ENCODE data around the gene APOF.
"Not testable (repeated sequence)": the region's sequence is repeated elsewhere in the genome, so short reads cannot be mapped to it uniquely, and the experiment has no call there.

APOF gene

DNA sequence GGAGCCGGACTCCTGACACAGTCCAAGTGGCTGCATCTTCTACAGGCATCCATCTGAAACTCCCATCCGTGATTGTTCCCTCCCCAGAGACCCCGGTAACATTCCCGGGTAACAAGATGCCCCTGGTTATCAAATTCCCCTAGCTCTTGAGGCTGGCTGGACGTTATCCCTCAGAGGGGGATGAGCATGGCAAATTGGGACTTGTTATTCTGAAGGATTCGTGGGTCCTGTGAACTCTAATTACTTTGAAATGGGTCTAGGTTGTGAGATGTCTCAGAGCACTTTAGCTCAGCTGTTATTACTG is 28.2 kb downstream of the APOF start:
- H3K4me3 ChIP-seq (ENCODE audit: low read depth, low read length): peak overlapping the region; percentile 63

DNA sequence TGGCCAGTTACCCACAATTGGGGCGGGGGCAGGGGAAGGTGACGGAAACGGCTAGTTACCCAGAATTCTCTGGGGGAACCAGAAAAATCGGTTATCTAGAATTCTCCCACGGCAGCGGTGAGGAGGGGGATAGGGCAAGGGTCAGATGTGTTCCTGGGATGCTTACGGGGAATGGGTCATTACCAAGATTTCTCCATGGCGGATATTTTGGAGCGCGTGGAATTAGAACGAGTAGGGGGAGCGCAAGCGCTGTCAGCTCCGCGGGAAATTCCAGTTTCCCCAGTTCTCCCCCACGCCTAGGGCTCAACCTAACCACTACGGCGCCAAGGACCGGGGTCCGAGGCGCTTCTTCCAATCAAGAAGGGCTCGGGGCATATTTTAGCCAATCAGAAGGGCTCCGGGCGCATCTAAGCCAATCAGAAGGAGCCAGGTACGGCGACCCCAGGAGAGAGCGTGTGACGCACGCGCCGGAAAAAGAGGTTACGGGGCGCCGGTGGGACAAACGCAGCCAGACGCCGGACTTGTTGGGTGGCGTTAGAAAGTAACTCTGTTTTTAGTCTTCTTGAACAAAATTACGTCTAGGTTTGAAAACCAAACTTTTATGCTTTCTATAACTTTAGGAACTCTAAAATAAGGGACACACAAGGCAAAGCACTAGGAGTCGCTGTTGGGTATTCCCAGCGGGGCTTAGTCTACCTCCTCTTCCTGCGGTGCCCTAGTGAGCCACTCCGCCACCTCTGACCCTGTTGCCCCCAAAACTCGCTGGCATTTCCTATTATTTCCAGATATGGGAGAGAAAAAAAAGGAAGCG is 28.8 kb downstream of the APOF start, which contains the start of gene PAN2:
Gene PAN2, minus strand, starts transcription at position 322 of the 811 bp plus-strand sequence. CDS start 906 bp downstream, outside the sequence.
- H3K4me3 ChIP-seq (ENCODE audit: low read depth, low read length): peak within 1 kb of the TSS; percentile 63
- DNase-seq (ENCODE audit: low read depth): peak; percentile 92

More for the DNA sequence above, 28.2 kb downstream of the APOF start:
- DNase-seq (ENCODE audit: low read depth): no peak

DNA sequence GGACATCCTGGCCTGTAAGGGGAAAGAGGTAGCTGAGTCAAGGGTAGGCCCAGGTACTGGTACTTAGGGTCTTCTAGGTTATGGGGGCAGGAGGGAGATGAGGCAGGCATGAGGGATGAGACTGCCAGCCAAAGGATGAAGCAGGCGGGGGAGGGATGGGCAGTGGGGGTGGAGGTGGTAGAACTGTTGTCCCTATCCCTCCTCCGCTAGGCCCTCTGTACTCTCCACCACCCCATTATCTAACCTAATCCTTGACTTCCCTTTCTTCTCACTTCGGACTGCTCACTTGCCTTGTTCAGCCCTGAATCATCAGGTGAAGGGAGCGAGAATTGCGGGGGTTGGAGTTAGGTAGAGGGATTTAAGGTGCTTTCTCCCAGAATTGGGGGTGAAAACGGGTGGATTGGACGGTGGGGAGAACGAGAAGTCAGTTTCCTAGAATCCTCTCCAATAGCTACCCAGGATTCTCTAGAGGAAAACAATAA is 29.4 kb downstream of the APOF start:
- peak overlapping the region; percentile 63 for H3K4me3 ChIP-seq (ENCODE audit: low read depth, low read length)
- DNase-seq (ENCODE audit: low read depth): no peak

DNA sequence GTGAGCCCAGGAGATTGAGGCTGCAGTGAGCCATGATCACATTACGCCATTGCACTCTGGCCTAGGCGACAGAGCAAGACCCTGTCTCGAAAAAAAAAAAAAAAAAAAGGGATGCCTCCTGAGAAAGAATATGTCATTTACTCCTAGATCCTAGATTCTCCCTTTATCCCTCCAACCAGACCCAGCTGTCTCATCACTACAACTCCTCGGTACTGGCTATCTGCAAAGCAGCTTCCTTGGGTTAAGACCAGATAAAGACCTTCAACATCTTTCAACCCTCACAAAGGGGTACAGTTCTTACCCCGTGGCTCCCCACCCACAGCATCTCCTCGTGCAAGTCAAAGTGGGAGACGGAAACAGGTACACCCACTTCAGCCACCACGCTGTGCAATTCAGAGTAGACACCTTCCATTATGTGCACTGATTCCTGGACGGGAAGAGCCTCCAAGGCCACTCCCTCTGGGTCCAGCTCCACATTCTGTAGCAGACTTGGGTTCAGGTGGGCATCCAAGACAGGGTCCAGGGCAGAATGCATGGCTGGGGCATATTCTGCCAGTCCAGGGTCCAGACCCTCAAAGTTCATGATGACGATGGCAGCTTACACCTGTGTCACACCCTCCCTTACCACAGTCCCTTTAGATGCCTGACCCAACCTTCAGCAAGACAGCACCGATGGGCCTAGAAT is 30.0 kb downstream of the APOF start:
- H3K4me3 ChIP-seq (ENCODE audit: low read depth, low read length): peak overlapping the region; percentile 63
- DNase-seq (ENCODE audit: low read depth): no peak

DNA sequence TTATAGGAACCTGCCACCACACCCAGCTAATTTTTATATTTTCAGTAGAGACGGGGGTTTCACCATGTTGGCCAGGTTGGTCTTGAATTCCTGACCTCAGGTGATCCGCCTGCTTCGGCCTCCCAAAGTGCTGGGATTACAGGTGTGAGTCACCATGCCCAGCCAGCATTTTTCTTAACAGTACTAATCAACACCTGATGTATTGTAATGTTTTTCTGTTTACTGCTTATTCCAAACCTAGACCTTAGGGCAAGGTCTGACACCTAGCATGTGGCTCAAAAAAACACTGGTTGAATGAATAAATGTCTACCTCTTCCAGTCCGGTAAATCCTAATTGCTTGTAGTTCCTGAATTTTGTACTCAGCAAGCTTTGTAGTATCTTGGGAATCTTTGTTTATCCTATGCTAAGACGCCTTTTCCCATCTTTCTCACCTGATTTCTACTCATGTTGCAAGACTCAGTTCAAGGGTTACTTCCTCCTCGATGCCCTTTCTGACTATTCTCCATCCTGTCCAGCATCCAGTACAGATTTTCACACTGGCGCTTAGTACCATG is 31.6 kb downstream of the APOF start:
- no peak overlapping the region for H3K4me3 ChIP-seq (ENCODE audit: low read depth, low read length)
- no peak for DNase-seq (ENCODE audit: low read depth)

DNA sequence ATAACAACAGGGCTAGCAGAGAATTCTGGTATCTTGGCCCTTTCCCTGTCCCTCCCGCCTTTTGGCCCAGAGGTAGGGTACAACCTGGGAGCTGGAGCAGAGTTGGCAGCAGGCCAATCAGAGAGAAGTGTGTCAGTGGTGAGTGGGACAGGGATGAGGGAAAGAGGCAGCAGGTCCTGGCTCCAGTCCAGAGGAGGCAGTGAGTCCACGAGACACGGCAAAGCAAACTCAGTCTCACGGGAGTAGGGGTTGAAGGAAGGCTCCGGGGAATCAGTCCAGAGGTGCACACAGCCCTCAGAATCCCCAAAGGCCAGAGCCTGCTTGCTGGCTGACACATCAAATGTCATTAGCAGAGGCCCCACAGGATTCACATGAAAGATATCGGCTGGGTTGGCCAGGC is 36.1 kb downstream of the APOF start:
- H3K4me3 ChIP-seq (ENCODE audit: low read depth, low read length): no peak overlapping the region
- DNase-seq (ENCODE audit: low read depth): no peak

DNA sequence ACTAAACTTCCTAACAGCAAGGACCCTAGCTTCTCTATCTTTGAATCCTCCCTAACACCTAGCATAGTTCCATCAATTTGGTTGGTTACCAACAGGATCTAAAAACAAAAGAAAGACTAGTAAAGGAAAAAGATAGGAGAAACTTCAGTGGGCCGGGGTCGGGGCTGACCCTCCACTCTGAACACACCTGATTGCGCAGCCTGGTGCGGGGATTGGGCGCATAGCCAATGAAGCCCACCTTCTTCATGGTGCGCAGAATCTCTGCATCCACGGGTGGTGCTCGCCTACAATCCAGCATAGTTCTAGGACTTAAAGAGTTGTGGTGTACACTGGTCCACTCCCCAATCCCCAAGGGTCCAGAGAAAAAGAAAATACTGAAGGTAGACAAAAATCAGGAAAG is 36.5 kb downstream of the APOF start:
- no peak for DNase-seq (ENCODE audit: low read depth)
- no peak overlapping the region for H3K4me3 ChIP-seq (ENCODE audit: low read depth, low read length)

DNA sequence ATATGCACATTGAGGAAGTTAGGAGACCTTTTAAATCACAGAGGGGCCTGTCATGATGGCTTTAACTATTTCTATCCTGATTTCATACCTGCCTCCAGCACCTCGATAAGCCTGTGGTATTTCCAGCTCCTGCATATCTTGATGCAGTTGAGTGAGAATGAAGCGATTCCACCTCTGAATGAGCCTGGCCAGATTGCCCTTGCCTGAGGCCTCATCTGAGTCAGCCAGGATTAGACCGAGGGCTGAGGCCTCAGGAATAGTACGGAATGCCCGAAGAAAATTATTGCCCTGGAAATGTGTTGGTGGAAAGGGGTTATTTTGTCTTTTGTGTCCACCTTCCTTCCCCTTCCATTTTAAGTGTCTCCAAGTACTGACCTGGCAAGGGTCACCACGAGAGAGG is 38.5 kb downstream of the APOF start:
- H3K4me3 ChIP-seq (ENCODE audit: low read depth, low read length): no peak overlapping the region
- no peak for DNase-seq (ENCODE audit: low read depth)

DNA sequence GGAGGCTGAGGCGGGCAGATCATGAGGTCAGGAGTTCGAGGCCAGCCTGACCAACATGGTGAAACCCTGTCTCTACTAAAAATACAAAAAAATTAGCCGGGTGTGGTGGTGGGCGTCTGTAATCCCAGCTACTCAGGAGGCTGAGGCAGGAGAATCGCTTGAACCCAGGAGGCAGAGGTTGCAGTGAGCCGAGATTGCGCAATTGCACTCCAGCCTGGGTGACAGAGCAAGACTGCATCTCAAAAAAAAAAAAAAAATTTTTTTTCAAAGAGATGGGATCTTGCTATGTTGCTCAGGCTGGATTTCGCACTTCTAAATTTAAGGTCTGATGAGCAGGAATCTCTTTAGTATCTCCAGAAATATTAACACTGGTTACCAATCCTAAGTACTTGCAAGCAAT is 41.0 kb downstream of the APOF start:
- not testable (repeated sequence) for H3K4me3 ChIP-seq (ENCODE audit: low read depth, low read length); DNase-seq (ENCODE audit: low read depth)

DNA sequence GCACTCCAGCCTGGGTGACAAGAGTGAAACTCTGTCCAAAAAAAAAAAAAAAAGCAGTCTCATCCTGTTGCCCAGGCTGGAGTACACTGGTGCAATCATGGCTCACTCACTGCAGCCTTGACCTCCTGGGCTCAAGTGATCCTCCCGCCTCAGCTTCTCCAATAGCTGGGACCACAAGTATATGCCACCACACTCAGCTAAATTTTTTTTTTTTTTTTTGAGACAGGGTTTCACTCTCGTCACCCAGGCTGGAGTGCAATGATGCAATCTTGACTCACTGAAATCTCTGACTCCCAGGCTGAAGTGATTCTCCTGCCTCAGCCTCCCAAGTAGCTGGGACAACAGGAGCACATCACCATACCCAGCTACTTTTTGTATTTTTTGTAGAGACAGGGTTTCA is 41.6 kb downstream of the APOF start:
- no peak for DNase-seq (ENCODE audit: low read depth)
- H3K4me3 ChIP-seq (ENCODE audit: low read depth, low read length): no peak overlapping the region

DNA sequence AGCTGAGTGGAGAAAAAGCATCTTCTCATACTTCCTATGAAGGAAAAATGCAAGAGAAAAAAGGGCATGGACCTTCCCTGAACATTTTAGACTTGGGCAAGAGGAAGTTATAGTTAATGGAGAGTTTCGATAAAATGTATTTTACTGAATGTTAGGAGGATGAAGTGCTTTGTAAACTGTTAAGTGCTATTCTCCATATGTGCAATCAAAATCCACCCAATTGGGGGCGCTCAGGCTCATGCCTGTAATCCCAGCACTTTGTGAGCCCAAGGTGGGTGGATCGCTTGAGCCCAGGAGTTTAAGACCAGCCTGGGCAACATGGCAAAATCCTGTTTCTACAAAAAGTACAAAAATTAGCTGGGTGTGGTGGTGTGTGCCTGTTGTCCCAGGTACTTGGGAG is 45.0 kb downstream of the APOF start:
- no peak for DNase-seq (ENCODE audit: low read depth)
- H3K4me3 ChIP-seq (ENCODE audit: low read depth, low read length): no peak overlapping the region

DNA sequence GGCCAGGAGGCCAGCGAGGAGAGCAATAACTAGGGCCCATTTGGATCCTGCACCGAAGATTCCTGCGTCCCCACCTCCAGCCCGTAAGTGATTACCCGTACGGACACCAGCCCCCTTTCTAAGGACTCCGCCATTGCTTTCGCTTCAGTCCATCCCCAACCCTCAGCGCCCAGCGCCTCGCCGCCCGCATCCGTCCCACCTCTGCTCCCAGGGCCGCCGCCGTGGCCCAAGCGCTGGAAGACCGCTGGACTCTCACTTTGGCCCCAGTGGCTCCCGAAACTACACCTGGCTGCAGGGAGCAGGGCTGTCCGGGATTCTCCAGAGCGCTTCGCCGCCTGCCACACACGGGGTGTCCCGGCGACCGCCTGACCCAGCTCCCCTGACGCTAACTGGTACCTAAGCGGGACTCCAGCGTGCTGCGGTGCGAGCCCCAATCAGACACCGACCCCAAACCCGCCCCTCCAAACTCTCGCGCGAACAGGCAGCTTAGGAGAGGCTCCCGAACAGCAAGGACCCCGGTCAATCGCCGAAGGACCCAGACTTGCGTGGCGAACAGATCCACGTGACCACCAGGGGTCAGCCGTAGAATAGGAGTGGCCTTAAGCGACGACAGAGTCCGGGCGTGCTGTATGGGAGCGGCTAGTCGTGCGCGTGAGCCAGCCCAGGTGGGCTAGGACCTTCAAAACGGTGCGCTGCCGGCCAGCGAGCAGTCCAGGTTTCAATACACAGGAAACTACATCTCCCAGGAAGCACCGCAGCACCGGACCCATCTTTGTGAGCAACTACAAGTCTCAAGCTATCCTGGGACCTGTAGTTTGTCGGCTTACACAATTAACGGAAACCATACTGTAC is 46.8 kb downstream of the APOF start, which contains the start of gene CNPY2:
Gene CNPY2, minus strand, starts transcription at position 367 of the 852 bp plus-strand sequence. CDS start 771 bp downstream, outside the sequence.
- peak; percentile 89 for DNase-seq (ENCODE audit: low read depth)
- peak within 1 kb of the TSS; percentile 93 for H3K4me3 ChIP-seq (ENCODE audit: low read depth, low read length)

DNA sequence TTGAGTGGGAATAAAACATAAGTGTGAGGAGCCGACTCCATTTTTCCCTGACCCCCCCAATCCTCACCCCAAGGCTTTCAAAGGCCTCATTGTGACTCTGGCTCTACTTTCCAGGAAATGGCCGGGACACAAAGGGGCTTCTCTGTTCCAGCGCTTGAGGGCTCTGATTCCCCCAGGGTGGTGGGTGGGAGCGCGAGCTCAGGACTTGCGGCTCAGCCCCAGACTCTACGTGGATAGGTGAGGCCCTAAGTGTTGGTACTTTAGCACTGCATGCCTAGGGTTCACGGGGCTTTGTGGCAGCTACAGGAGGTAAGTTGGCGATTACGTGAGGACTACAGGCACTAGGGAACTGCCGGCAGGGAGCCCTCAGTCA is 47.4 kb downstream of the APOF start:
- DNase-seq (ENCODE audit: low read depth): no peak

DNA sequence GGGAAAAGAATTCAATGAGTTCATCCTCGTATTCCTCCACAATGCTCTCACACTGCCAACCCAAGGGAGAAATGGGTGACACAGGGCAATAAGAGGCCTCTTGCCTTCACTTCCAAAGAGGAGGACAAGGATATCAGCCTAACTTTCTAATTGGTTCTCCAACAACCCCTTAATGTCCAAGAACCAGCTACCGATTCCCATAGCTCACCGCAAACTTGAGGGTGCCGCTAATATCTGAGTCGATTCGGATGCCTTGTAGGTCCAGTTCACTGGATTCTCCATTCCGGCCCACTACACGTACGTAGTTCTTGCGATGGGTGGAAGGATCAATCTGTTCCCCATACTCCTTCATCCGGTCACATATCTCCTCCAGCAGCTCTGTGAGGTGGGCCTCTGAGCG is 51.7 kb downstream of the APOF start:
- H3K4me3 ChIP-seq (ENCODE audit: low read depth, low read length): no peak overlapping the region
- no peak for DNase-seq (ENCODE audit: low read depth)

More for the DNA sequence above, 47.4 kb downstream of the APOF start:
- H3K4me3 ChIP-seq (ENCODE audit: low read depth, low read length): peak overlapping the region; percentile 93
